ENCODE results near the gene SMARCD1.
A peak's percentile ranks its signal among the peaks of the same experiment; 100 is the strongest.

SMARCD1 gene

DNA sequence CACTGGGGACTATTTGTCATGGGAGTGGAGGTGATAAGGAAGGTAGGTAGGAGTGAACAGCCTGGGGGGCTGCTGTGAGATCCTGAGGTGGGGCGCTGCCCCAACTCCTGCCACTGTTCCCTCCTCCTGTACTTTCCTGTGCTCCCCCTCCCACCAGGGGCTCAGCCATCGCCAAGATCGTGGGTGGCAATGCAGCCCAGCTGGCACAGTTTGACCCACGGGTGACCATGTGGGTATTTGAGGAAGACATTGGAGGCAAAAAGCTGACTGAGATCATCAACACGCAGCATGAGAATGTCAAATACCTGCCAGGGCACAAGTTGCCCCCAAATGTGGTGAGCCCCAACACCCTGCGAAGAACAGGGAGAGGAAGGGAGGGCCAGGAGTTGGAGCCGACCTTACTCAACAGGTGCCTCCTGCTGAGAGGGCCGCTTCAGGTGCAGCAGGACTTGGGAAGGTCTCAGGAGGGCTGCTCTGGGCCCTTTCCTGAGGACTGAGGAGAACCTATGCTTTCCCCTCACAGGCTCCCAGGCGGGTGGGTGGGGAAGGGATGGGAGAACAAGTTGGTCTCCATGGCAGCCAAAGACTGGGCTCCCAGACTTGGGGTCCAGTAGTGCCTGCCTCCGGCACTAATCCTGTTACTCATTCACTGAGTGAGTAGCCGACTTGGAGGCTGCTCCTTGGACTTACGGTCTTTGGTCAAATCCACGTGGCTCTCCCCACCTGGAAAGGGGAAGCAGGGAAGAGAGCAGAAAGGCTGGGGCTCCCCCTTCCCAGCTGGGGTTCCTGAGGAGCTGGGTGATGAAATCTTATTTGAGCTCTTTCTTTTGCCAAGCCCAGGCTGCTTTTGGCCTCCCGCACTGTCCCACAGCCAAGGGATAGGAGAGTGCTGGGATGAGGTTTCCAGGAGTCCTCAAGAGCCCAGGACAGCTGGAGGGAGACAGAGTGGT lies 19.6 kb downstream of the SMARCD1 start:
- DNase-seq: no peak

DNA sequence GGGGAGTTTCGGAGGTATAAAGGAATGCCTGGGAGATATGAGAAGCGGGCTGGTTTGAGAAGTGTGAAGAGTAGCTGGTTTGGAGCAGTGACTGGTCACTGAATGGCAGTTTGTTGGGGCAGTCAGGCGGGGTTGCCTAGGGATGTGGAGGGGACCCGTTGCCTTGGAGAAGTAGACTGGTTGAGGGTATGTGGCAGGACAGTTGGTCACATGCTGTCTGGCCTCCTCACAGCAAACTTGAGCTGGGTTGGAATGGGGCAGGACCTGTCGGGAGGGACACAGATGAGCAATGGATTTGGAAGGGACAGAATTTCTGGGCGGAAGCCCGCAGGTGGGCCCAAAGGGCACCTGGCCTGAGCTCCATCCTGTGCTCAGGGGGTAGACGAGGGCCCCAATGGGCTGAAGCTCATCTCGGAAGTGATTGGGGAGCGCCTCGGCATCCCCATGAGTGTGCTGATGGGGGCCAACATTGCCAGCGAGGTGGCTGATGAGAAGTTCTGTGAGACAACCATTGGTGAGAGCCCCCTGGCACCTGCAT lies 20.8 kb downstream of the SMARCD1 start:
- DNase-seq: no peak

- no peak for DNase-seq
These were observed 21.8 kb downstream of the SMARCD1 start for GRCh38 chr12:50106907-50107306.

- no peak for DNase-seq
These were observed 22.5 kb downstream of the SMARCD1 start for GRCh38 chr12:50107416-50108268.

DNA sequence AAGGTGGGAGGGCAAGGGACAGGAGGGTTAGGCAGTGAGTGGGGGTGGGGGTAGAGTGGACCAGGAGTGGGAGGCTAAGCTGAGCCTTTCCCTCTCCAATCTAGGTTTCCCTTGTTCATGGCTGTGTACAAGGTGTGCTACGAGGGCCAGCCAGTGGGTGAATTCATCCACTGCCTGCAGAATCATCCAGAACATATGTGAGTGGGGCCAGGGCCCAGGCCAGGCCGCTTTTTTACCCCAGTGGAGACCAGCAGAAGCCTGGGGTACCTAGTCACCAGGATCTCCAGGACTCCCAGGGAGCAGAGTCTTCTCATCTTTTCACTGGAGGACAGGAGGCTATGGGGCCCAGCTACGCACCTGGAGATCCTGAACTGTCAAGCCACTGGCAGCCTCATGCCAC lies 24.2 kb downstream of the SMARCD1 start:
- no peak for DNase-seq

DNA sequence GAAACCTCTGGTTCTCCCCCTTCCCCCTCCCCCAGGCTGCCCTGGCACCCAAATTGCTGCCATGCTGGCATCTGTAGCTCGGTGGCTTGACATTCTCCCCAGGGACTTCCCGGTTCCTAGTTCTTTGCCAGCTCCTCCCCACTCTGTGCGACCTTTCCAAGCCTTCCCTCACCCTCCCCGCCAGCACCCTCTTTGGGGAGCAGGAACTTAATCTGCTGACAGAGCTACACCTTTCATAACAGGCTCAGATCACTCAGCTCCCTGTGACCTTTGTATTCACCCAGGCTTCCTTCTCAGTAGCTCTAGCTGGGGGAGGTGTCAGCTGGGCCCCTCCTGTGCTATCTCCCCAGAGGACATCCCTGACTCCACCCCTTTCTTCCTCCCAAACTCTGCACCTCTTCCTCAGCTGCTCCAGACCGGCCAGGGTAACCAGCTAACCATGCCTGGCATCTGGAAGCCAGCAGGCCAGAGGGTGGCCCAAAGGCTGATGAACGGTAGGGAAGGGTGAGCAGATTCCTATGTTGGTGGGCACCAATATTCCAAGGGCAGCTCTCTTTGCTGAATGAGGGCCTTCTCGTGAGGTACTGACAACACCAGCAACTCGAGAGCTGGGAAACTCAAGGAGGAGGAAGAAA lies 25.1 kb downstream of the SMARCD1 start:
- no peak for DNase-seq

DNA sequence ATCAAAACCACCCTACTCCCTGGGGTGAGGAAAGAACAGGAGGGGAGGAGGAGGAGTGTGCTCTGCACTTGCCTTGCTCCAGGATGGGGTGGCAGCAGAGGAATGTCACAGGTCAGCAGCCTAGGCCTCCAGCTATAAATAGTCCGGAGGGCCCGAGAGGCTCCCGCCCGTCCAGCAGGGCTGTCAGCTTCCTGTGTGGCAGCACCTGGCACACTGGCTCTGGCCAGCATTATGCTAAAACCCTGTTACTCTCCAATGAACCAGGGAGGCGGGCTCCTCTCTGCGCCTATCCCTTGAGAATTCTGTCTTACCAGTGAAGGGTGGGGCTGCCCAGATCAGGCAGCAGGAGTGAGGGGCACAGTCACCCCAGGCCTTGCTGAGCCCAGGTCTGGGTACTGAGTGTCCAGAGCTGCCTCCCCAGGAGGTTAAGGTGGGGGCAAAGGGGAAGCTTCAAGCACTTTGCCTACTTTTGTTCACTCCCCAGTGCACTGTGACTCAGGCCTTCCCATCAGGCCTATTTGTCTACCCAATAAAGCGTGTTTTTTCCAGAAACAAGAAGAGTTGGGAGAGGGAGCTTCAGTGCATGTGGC lies 25.7 kb downstream of the SMARCD1 start:
- no peak for DNase-seq

DNA sequence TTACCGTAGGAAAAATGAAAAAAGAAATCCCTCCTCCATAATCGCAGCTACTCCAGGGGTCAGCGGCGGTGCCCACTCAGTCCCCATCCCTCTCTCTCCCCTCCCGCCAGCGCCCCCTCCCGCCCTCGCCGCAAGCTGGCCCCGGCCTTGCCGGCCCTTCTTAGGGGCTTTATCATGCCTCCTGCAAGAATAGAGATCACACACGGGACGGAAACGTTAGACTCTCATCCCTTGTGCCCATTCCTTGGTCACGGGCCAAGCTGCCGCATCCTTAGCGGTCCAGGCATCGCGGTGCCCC lies 26.2 kb downstream of the SMARCD1 start:
- DNase-seq: no peak

DNA sequence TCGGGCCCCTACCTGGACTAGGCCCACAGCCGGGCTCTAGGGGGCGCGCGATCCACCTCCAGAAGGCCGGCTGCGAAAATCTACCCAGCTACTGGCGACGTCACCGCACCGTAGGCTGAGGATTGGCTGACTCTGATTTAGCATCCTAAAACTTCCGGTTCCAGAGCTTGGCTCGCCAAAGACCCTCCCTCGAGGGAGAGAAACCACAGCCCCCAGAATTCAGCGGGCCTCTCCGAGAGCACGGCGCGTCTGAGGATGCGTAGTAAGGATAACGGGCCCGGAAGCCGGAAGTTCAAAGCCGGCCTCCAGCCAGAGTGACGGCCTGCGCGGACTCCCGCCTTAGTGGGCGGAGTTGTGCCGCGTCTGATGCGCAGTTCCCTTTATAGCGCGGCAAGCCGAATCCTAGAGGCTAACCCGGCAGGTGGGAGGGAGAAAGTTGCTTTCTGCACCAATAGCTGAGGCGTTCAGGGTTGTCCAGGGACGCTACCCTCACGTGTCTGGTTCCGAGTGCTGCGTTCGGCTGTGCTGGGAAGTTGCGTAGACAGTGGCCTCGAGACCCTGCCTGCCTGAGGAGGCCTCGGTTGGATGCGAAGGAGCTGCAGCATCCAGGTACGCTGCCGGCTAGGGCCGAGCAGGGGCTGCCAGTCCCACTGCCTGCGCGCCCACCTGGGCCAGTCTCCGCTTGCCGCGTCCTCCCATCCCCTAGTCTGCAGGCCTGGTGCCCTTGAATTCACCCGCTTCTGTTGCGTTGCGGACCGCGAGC lies 26.7 kb downstream of the SMARCD1 start, which contains the start of gene COX14:
TSS of gene COX14 (plus strand) at position 544 of the 763 bp plus-strand sequence. CDS start 7,808 bp downstream, outside the sequence.
- DNase-seq: peak; percentile 98 to 100 (median 98)

DNA sequence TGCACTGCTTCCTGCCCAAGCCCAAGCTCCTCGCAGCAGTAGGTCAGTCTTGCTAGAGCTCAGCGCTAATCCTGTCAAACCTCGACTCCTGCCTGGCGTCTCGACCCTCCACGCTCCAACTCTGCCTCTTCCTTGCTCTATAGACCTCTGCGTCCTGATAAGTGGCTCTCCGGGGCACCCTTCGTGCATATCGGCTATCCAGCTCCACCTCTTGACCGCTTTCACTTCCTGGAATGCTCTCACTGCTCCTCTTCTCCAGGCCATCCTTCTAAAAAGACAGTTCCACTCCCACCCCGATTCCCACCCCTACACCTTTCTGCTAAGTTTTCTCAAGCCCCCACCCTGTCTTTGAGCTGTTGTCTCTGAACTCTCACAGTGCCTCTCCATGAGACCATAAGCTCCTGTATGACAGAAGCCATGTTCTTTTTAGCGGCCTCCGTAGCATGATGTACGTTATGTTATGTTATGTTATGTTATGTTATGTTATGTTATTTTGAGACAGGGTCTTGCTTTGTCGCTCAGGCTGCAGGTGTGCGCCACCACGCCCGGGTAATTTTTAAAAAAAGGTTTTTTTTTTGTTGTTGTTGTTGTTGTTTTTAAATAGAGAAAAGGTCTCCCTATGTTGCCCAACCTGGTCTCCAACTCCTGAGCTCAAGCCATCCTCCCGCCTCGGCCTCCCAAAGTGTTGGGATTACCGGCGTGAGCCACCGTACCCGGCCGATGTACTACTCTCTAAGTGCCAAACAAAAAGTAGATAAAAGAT lies 27.5 kb downstream of the SMARCD1 start:
- DNase-seq: no peak

- DNase-seq: no peak
These were observed 32.0 kb downstream of the SMARCD1 start for GRCh38 chr12:50117057-50117622.

GRCh38 chr12:50119387-50119786 lies 34.2 kb downstream of the SMARCD1 start:
- DNase-seq: no peak

DNA sequence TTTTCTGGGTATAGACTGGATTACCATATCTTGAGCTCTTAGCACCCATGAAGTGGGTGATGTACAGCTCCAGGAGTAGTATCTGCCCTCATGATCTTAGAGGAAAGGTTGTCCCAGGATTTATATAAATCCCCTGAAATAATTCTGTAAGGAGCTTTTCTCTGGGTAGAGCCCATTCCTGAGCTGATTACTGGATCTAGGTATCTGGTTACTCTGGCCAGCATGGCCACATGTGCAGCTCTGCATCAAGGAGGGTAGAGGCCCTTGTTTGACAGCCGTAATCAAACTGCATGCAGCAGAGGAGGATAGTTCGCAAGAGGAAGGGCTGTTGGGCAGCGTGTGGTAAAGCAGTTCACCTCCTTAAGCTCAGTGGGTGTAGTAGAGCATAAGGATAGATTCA lies 35.4 kb downstream of the SMARCD1 start:
- no peak for DNase-seq

DNA sequence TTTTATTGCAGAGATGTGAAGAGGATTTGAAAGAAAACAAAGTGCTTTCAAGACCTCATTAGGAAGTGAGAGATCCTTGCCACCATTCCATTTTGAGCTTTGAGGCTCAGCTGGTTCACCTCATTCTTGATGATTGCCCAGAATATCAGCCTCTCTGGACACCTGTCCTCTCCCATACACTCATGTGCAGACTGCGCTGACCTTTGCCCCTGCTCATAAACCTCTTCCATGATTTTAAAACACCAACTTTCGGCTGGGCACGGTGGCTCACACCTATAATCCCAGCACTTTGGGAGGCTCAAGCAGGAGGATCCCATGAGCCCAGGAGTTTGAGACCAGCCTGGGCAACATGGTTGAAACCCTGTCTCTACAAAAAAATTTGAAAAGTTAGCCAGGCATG lies 35.8 kb downstream of the SMARCD1 start:
- DNase-seq: no peak

DNA sequence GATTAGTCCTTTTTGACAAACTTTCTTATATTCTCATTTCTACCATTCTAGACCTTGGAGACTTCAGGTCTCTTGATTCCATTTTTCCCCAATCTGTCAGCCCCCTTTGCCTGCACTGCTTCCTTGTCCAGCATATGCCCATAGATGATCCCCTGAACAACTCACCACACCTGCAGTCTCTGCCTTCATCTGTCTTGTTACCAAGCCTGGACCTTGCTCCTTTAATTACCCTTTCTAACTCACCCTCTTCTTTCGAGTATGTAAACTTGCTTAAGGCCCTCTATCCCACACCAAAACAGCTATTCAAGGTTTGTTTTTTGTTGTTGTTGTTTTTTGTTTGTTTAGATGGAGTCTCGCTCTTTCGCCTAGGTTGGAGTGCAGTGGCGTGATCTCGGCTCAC lies 36.5 kb downstream of the SMARCD1 start:
- no peak for DNase-seq

DNA sequence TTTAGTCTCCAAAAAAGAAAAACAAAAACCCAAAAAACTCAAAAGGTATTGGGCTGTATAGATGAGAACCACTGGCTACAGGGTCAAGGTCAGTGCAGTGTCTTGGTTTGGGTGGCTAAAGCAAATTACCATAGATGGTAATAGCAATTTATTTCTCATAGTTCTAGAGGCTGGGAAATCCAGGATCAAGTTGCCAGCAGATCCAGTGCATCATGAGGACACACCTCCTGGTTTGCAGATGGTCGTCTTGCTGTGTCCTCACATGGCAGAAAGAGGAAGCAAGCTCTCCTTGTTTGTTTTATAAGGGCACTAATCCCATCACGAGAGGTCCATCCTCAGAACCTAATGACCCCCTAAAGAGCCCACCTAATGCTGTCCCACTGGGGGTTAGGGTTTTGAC lies 38.1 kb downstream of the SMARCD1 start:
- DNase-seq: no peak

GRCh38 chr12:50127546-50127945 lies 42.4 kb downstream of the SMARCD1 start:
- no peak for DNase-seq

- DNase-seq: no peak
These were observed 44.1 kb downstream of the SMARCD1 start for GRCh38 chr12:50129290-50129689.

GRCh38 chr12:50132505-50133135 lies 47.5 kb downstream of the SMARCD1 start:
- no peak for DNase-seq

DNA sequence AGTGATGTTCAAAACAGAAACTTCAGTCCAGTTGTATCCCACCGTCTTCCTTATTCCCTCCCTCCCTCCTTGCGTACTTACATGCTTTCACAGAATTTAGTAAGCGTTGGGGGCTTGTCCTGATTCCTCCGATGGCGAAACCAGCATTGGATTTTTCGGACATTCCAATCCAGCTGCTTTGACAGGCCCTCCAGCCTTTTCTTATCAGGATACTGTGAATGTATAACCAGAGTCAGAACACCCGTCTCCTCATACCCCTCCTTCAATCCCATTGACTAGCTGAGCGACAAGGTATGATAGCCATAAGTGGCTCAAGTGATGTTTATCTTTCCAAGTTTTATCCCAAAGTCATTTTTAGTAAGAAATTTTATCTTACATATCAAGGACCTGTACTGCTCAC lies 57.9 kb downstream of the SMARCD1 start:
- no peak for DNase-seq

All from T-helper 1 cell (primary cell).